KBM-7 (cell line): ENCODE results near the gene EPC2.

Experiments
- DNase-seq: peaks from one replicate; pipeline ENCODE4 v3.0.0-alpha.2; 2015
- in situ Hi-C: fragments of 300-500 bp; cut with MboI; formaldehyde crosslinking; loops from 2 replicates; pipeline ENCODE4 v1.14.3; 2020; ENCODE audit warnings: low sequenced_read_pairs, low pct_unique_long_range_greater_than_20kb, mixed read lengths

The EPC2 gene

GRCh38 chr2:148829618-148830017 is 185.1 kb downstream of the EPC2 start:
- DNase-seq = no peak
- in situ Hi-C loops = no loop called here

- DNase-seq = no peak
- in situ Hi-C loops = no loop called here
Measured at GRCh38 chr2:148832637-148833036, 188.1 kb downstream of the EPC2 start.
